IPS DF 4.7 (cell line): ENCODE data around the gene SLC41A1.

Source experiments
- DNase-seq: peaks from one replicate; pipeline ENCODE4 v3.0.0-alpha.2; 2013; ENCODE audit warnings: low spot score; ENCODE audit errors: extremely low read depth

SLC41A1 gene

GRCh38 chr1:205787287-205787916 is 25.6 kb downstream of the SLC41A1 start:
- DNase-seq = no peak

GRCh38 chr1:205786601-205787000 is 26.4 kb downstream of the SLC41A1 start:
- no peak for DNase-seq

- no peak for DNase-seq
Measured at GRCh38 chr1:205785446-205785845, 27.6 kb downstream of the SLC41A1 start.

- DNase-seq = no peak
Measured at GRCh38 chr1:205783904-205784303, 29.1 kb downstream of the SLC41A1 start.

- DNase-seq = no peak
Measured at GRCh38 chr1:205783433-205783795, 29.6 kb downstream of the SLC41A1 start.

GRCh38 chr1:205782627-205783432 is 30.2 kb downstream of the SLC41A1 start:
- no peak for DNase-seq

- DNase-seq = no peak
Measured at GRCh38 chr1:205780335-205780734, 32.7 kb downstream of the SLC41A1 start.

GRCh38 chr1:205777994-205778393 is 35.0 kb downstream of the SLC41A1 start:
- no peak for DNase-seq

- no peak for DNase-seq
Measured at GRCh38 chr1:205775717-205776056, 37.3 kb downstream of the SLC41A1 start.

- no peak for DNase-seq
Measured at GRCh38 chr1:205775015-205775716, 37.8 kb downstream of the SLC41A1 start, which contains the start of gene RAB29. Gene RAB29, minus strand, starts transcription at chr1:205775482. Its CDS starts 526 bp downstream, at chr1:205774956.

- no peak for DNase-seq
Measured at GRCh38 chr1:205774198-205775014, 38.6 kb downstream of the SLC41A1 start.

- DNase-seq = no peak
Measured at GRCh38 chr1:205772607-205773032, 40.4 kb downstream of the SLC41A1 start.

- no peak for DNase-seq
Measured at GRCh38 chr1:205770618-205771017, 42.4 kb downstream of the SLC41A1 start.

GRCh38 chr1:205769641-205770365 is 43.2 kb downstream of the SLC41A1 start:
- no peak for DNase-seq

GRCh38 chr1:205767248-205767647 is 45.8 kb downstream of the SLC41A1 start:
- no peak for DNase-seq

GRCh38 chr1:205766570-205766969 is 46.4 kb downstream of the SLC41A1 start:
- no peak for DNase-seq

GRCh38 chr1:205766038-205766437 is 47.0 kb downstream of the SLC41A1 start:
- DNase-seq = no peak

GRCh38 chr1:205764578-205764977 is 48.4 kb downstream of the SLC41A1 start:
- DNase-seq = no peak

- no peak for DNase-seq
Measured at GRCh38 chr1:205763980-205764379, 49.0 kb downstream of the SLC41A1 start.

GRCh38 chr1:205760606-205761005 is 52.4 kb downstream of the SLC41A1 start:
- DNase-seq = no peak

- no peak for DNase-seq
Measured at GRCh38 chr1:205756552-205756951, 56.4 kb downstream of the SLC41A1 start.
